Urinary bladder (tissue), 4 donors: Measurements from ENCODE around the gene LRRC37B. TPM values are rescaled to one million over a fixed set of nuclear protein-coding genes. Genes with fewer than 3 reads are reported as not detected.
"Not testable (repeated sequence)": the region's sequence is repeated elsewhere in the genome, so short reads cannot be mapped to it uniquely, and the experiment has no call there.

Source experiments
- DNase-seq: peaks from one replicate; pipeline ENCODE4 v3.0.0-alpha.2; 2015; ENCODE audit errors: extremely low spot score
- H3K27ac ChIP-seq: one replicate; pipeline ENCODE4 v1.5.1; 2013; ENCODE audit warnings: low read depth, mild to moderate bottlenecking, moderate library complexity
- H3K36me3 ChIP-seq: one replicate; pipeline ENCODE4 v1.6.1; 2013; ENCODE audit warnings: mild to moderate bottlenecking, moderate library complexity; ENCODE audit not compliant: insufficient read depth
- H3K4me1 ChIP-seq: one replicate; pipeline ENCODE4 v1.6.1; 2013; ENCODE audit warnings: mild to moderate bottlenecking, moderate library complexity; ENCODE audit not compliant: insufficient read depth
- H3K4me3 ChIP-seq: one replicate; pipeline ENCODE4 v1.5.1; 2013; ENCODE audit warnings: low read depth, low read length
- WGBS: extraction: QIAGEN DNeasy Blood & Tissue Kit; methylation state at CpG from one replicate; pipeline ENCODE4 v1.1.7; 2013; 5-methylcytosine and 5-hydroxymethylcytosine counted together
- polyA plus RNA-seq: library from polyadenylated mRNA; stranded (reverse); fragments of 200-250 nt; gene quantifications from one replicate; pipeline ENCODE4 v1.2.3, GENCODE V29; 2013
- small RNA-seq: library from RNA; depleted of rRNA; stranded (forward); fragments of <200 nt; gene quantifications from one replicate; pipeline ENCODE3, GENCODE V24; 2014
- total RNA-seq: library from RNA; depleted of rRNA; stranded (reverse); fragments of >200 nt; gene quantifications from one replicate; pipeline ENCODE4 v1.2.3, GENCODE V29; 2014
- donor health status: healthy with polysubstance abuse.
- donor health status: healthy.

The LRRC37B gene
- total and polyA plus RNA-seq, 2 donors = 9.4 to 31.6 TPM

DNA sequence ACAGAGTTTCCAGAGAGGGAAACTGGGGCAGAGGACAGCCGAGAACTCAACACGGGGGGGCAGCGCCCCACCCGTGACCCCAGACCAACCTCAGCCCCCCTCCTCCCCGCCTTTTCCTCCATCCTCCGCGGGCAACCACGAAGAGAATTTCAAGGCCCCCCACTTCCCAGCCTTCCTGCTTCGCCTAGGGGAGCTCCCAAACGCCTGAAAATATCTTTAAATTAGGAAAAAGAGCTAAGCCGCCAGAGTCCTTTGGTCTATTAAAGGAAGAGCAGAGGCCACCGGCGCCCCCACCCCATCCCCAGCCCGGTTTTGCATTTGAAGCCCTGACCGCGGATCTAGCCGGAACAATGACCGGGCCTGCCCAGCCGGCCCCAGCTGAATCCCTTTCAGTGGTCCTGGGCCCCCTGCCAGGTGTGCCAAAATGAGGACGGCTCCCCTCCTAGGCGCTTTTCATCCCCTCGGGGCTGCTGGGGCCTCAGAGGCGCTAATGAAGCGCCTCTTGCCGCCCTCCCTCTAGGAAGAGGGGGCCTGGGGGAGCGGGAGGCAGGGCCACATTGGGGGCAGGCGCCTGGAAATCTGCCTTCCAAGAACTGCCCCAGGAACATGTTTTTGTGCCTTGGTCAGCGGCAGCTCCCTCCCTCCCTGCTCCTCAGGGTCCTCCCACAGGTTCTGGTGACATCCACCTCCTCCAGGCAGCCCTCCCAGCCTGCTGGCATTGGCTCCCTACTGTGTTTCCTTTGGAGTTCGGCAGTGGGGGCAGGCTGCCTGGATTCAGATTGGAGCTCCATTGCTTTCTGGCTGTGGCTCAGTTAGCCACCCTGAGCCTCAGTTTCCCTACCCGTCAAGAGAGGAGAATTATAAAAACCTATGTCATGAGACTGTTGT lies 78.0 kb downstream of the LRRC37B start:
- not testable (repeated sequence) for H3K4me1 ChIP-seq, H3K36me3 ChIP-seq, H3K27ac ChIP-seq, DNase-seq, H3K4me3 ChIP-seq
- WGBS = 42% methylated on average over 23 of the region's 30 CpGs

DNA sequence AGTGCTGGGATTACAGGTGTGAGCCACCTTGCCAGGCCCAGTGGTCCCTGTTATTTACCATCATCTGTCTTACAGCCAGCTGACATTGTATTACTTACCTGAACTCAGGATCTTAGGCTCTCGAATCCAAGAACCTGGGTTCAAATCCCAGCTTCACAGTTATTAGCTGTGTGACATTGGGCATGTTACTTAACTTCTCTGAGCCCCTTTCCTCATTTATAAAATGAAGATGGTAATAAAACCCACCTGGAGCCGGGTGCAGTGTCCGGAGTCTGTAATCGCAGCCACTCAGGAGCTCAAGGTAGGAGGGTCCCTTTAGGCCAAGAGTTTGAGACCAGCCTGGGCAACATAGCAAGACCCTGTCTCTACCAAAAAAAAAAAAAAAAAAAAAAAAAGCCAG lies 79.7 kb downstream of the LRRC37B start:
- not testable (repeated sequence) for DNase-seq, H3K4me3 ChIP-seq, H3K27ac ChIP-seq, H3K4me1 ChIP-seq, H3K36me3 ChIP-seq
- WGBS = 95% methylated on average over 4 of the region's 4 CpGs

DNA sequence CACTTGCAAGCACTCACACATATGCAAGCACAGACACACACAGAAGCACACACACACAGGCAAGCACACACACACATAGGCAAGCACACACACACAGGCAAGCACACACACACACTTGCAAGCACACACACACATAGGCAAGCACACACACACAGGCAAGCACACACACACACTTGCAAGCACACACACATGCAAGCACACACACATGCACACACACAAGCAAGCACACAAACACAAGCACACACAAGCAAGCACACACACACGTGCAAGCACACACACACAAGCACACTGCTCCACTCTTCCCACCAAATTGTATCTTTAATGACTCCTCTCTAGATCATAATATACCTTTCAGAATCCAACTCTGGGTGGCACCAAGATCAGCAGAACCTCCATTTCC lies 84.9 kb downstream of the LRRC37B start:
- DNase-seq, H3K4me3 ChIP-seq, H3K4me1 ChIP-seq, H3K27ac ChIP-seq, H3K36me3 ChIP-seq: not testable (repeated sequence)
- 85% methylated on average over 1 of the region's 1 CpG for WGBS

- DNase-seq = no peak
- no peak overlapping the region for H3K27ac ChIP-seq
- WGBS = 57% methylated on average over 2 of the region's 2 CpGs
- no peaks in the 10 kb centered on the region for H3K36me3 ChIP-seq
- no peaks in the 10 kb centered on the region for H3K4me1 ChIP-seq
- no peak overlapping the region for H3K4me3 ChIP-seq
These were observed 92.5 kb downstream of the LRRC37B start for GRCh38 chr17:32099686-32100085.

DNA sequence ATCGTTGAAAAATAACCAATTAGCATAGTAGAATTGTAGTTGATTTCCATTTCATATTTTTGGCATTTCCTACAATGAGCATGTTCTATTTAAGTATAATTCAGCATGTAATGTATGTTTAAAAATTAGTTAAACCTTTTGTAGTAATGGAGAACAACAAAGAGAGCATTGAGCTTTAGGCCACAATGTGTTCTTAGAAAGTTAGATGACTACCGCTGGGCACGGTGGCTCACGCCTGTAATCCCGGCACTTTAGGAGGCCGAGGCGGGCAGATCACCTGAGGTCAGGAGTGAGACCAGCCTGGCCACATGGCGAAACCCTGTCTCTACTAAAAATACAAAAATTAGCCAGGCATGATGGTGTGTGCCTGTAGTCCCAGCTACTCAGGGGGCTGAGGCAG lies 93.1 kb downstream of the LRRC37B start:
- WGBS = 92% methylated on average over 8 of the region's 8 CpGs
- not testable (repeated sequence) for DNase-seq, H3K27ac ChIP-seq, H3K36me3 ChIP-seq, H3K4me3 ChIP-seq, H3K4me1 ChIP-seq

DNA sequence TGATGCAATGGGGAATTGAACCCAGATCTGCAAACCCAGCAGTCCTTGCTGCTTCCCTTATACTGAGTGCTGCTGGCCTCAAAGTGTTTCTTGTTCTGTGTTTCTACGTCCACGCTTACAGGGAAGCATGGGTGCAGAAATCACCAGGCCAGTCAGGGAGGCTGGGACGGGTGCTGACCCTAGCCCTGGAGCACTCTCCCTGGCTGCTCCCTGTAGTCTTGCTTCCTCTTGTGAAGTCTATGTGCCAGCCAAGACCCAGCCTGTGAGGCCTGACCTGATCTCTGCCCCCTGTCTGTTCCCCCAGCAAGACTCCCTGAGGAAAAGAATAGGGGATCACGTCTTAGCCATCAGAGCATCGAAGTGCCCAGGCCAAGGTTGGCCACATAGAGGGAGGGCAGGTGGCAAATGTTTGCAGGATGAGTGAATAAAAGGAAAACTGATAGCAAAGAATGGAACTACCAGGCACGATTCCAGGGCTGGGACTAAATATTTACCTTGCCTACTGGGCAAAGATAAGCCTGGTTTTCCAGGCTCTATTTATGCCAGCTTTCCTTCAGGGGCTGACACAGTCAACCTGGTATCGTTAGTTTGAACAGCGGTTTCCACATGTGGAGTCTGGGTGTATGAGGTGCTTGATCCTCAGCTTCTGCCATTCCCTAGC lies 93.9 kb downstream of the LRRC37B start:
- Histone ChIP-seq H3K4me3 (no peak overlapping the region), H3K36me3 (no peaks in the 10 kb centered on the region), H3K27ac (no peak overlapping the region), H3K4me1 (no peaks in the 10 kb centered on the region)
- no peak for DNase-seq
- 64% methylated on average over 8 of the region's 8 CpGs for WGBS

- Histone ChIP-seq H3K27ac (no peak overlapping the region), H3K4me3 (no peak overlapping the region), H3K4me1 (no peaks in the 10 kb centered on the region), H3K36me3 (no peaks in the 10 kb centered on the region)
- DNase-seq = no peak
- 83% methylated on average over 5 of the region's 5 CpGs for WGBS
These were observed 95.0 kb downstream of the LRRC37B start for GRCh38 chr17:32102172-32102571.

GRCh38 chr17:32102646-32103186 lies 95.5 kb downstream of the LRRC37B start:
- WGBS = 66% methylated on average over 5 of the region's 5 CpGs
- no peak overlapping the region for H3K27ac ChIP-seq
- no peak for DNase-seq
- H3K36me3 ChIP-seq = no peaks in the 10 kb centered on the region
- H3K4me3 ChIP-seq = no peak overlapping the region
- no peaks in the 10 kb centered on the region for H3K4me1 ChIP-seq

Small RNA genes lying within 50 kb of the gene (small RNA-seq; reads per million reads assigned to genes)
- gene AC090616.4 (not detected), gene RNA5SP437 (not detected)

Other genes with a start within 250 kb of the LRRC37B start
- 34.7 TPM for gene COPRS, start 148.1 kb upstream of the LRRC37B start, total RNA-seq
- gene COPRS, start 148.1 kb upstream of the LRRC37B start, polyA plus RNA-seq = 59.6 TPM
- 57.0 TPM for gene UTP6, start 105.7 kb upstream of the LRRC37B start, total RNA-seq
- gene UTP6, start 105.7 kb upstream of the LRRC37B start, polyA plus RNA-seq = 25.2 TPM
- 55.5 TPM for gene SUZ12, start 70.4 kb upstream of the LRRC37B start, total RNA-seq
- 15.3 TPM for gene SUZ12, start 70.4 kb upstream of the LRRC37B start, polyA plus RNA-seq
- 81.4 TPM for gene RHOT1, start 135.1 kb downstream of the LRRC37B start, total RNA-seq
- 35.8 TPM for gene RHOT1, start 135.1 kb downstream of the LRRC37B start, polyA plus RNA-seq